Measurements from ENCODE around the gene LTBP1.

DNA sequence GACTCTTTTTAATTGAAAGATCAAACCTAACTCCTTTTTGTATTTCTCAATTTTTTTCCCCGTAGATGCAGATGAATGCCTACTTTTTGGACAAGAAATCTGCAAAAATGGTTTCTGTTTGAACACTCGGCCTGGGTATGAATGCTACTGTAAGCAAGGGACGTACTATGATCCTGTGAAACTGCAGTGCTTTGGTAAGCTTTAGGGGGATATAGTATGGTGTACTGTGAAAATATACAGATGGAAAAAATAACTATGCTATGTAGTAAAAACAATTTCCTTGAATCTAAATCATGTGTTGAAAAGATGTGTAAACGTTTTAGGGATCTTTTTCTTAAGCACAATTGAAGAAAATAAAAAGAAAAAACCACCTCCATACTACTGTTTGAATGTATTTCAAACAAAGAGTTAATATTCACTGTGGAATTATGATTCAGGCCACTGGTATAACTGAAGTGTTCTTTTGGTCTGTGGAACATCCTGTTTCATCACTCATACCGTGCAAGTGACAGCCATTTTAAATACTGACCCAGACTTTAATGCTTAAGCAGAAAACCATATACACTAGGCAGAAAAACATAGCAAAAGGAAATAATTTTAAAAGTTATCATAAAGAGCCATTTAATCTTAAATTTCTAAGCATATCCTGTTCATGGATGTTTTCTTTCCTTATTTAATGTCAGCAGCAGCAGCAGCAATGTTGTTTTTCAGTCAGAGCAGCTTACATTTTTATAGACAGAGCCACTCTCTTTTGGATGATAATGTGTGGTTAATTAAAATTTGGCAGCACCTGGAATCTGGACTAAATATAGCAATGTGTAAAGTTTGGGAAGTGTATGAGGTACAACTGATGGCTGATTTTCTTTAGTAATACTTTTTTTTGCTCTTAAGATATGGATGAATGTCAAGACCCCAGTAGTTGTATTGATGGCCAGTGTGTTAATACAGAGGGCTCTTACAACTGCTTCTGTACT, 416.9 kb downstream of the LTBP1 start:
- TF ChIP-seq POLR2AphosphoS5 (IDR thresholded peaks at IDR 0.05), result no peak
- no peak for TF ChIP-seq CTCF (IDR thresholded peaks at IDR 0.05)

Data from suprapubic skin (tissue), 3 donors.